Tibial nerve (tissue), 4 donors: Measurements from ENCODE around the gene MPC1L. TPM values are rescaled to one million over a fixed set of nuclear protein-coding genes. Genes with fewer than 3 reads are reported as not detected.
"Not testable (repeated sequence)": the region's sequence is repeated elsewhere in the genome, so short reads cannot be mapped to it uniquely, and the experiment has no call there.

ENCODE experiments used
- DNase-seq, 2 donors: peaks; one replicate each; pipeline ENCODE4 v3.0.0-alpha.2; 2019; ENCODE audit warnings: low spot score in 2 of 2
- H3K27ac ChIP-seq, 4 donors: fragments of 200-600 bp; sonication (generic) in 3 of 4; one replicate each; pipeline ENCODE4 v1.5.1; 2017 to 2019; ENCODE audit warnings: mild to moderate bottlenecking in 1 of 4
- H3K27me3 ChIP-seq, 2 donors: fragments of 200-600 bp; sonication (generic) in 1 of 2; one replicate each; pipeline versions ENCODE4 v1.5.1 to v1.6.0; 2017 to 2019
- H3K36me3 ChIP-seq, 3 donors: fragments of 200-600 bp; sonication (generic); one replicate each; pipeline ENCODE4 v1.5.1; 2018 to 2019
- H3K4me1 ChIP-seq, 4 donors: fragments of 200-600 bp; sonication (generic) in 3 of 4; one replicate each; pipeline ENCODE4 v1.5.1; 2017 to 2019
- H3K4me3 ChIP-seq, 4 donors: fragments of 200-600 bp; sonication (generic) in 3 of 4; one replicate each; pipeline ENCODE4 v1.5.1; 2017 to 2019; ENCODE audit warnings: mild to moderate bottlenecking in 1 of 4, moderate library complexity in 1 of 4
- H3K9me3 ChIP-seq, 4 donors: fragments of 200-600 bp; sonication (generic) in 3 of 4; one replicate each; pipeline ENCODE4 v1.5.1; 2017 to 2019
- CTCF ChIP-seq, 5 experiments: fragments of 200-600 bp in 3 of 5; fragments of 450-650 bp in 2 of 5; sonication (generic) in 3 of 5; IDR thresholded peaks; one replicate each; pipeline ENCODE4 v1.5.1; 2016 to 2019; ENCODE audit warnings: antibody characterized with exemption in 5 of 5, mild to moderate bottlenecking in 3 of 5, moderate library complexity in 2 of 5
- EP300 ChIP-seq, 2 donors: sonication (generic); formaldehyde crosslinking; IDR thresholded peaks; one replicate each; pipeline ENCODE4 v1.6.1; 2017; ENCODE audit warnings: antibody characterized with exemption in 2 of 2, mild to moderate bottlenecking in 1 of 2
- POLR2A ChIP-seq, 2 donors: fragments of 450-650 bp; IDR thresholded peaks; one replicate each; pipeline ENCODE4 v1.6.1; 2017; ENCODE audit warnings: antibody characterized with exemption in 2 of 2, mild to moderate bottlenecking in 2 of 2, moderate library complexity in 2 of 2
- WGBS, 2 donors: methylation state at CpG; one replicate each; pipeline ENCODE4 v1.1.5; 2018; 5-methylcytosine and 5-hydroxymethylcytosine counted together
- total RNA-seq, 4 donors: library from RNA; depleted of rRNA; stranded (reverse); fragments of >200 nt; gene quantifications; one replicate each; pipeline ENCODE4 v1.1.0, GENCODE V29; 2016

The MPC1L gene
- total RNA-seq, 4 donors from 2014 or later = not detected

- Histone ChIP-seq H3K4me1 (peaks cover 0 to 23% (median 3%) of the 10 kb centered on the region in 4 donors), H3K27ac (peak overlapping the region in 2 of 4 donors; percentile 83 to 93), H3K27me3 (peaks cover 0 to 13% of the 10 kb centered on the region in 2 donors), H3K9me3 (no peaks in the 10 kb centered on the region), H3K4me3 (no peak overlapping the region), H3K36me3 (no peaks in the 10 kb centered on the region)
- TF ChIP-seq EP300 (IDR thresholded peaks at IDR 0.05) (no peak), CTCF (IDR thresholded peaks at IDR 0.05) (no peak), POLR2A (IDR thresholded peaks at IDR 0.05) (no peak)
- DNase-seq = no peak
- 71 to 72% methylated on average over 3 of the region's 3 CpGs for WGBS, 2 donors
Measured at GRCh38 chrX:40579141-40579540, 44.1 kb upstream of the MPC1L start.

- Histone ChIP-seq H3K27ac (peak overlapping the region; percentile 77 to 93 (median 88)), H3K4me3 (peak overlapping the region; percentile 30 to 93 (median 63)), H3K27me3 (peaks cover 0 to 13% of the 10 kb centered on the region in 2 donors), H3K9me3 (no peaks in the 10 kb centered on the region), H3K4me1 (peaks cover 0 to 23% (median 3%) of the 10 kb centered on the region in 4 donors), H3K36me3 (no peaks in the 10 kb centered on the region)
- WGBS, 2 donors = 18 to 35% methylated on average over 9 to 12 of the region's 12 CpGs
- no peak for DNase-seq
- TF ChIP-seq CTCF (IDR thresholded peaks at IDR 0.05) (no peak), EP300 (IDR thresholded peaks at IDR 0.05) (no peak), POLR2A (IDR thresholded peaks at IDR 0.05) (no peak)
Measured at GRCh38 chrX:40579900-40580536, 43.2 kb upstream of the MPC1L start.

- Histone ChIP-seq H3K4me1 (peaks cover 0 to 23% (median 3%) of the 10 kb centered on the region in 4 donors), H3K27me3 (peaks cover 0 to 13% of the 10 kb centered on the region in 2 donors), H3K4me3 (peak within 1 kb of the TSS; percentile 47 to 93 (median 63)), H3K27ac (peak within 1 kb of the TSS; percentile 77 to 93 (median 88)), H3K9me3 (no peaks in the 10 kb centered on the region), H3K36me3 (no peaks in the 10 kb centered on the region)
- peak; percentile 80 to 85 for DNase-seq
- TF ChIP-seq EP300 (IDR thresholded peaks at IDR 0.05) (peak; percentile 51 to 80), POLR2A (IDR thresholded peaks at IDR 0.05) (peak; percentile 26 to 78), CTCF (IDR thresholded peaks at IDR 0.05) (peak in 1 of 5 experiments; percentile 4)
- 0 to 42% methylated on average over 12 to 57 of the region's 89 CpGs for WGBS, 2 donors
Measured at GRCh38 chrX:40580537-40581335, 42.5 kb upstream of the MPC1L start, which contains the start of gene ATP6AP2. ATP6AP2 (plus strand) TSS chrX:40580970; CDS start chrX:40581066, 96 bp downstream.

- peaks cover 0 to 23% (median 3%) of the 10 kb centered on the region in 4 donors for H3K4me1 ChIP-seq
- H3K27ac ChIP-seq = peak overlapping the region; percentile 77 to 93 (median 86)
- no peaks in the 10 kb centered on the region for H3K36me3 ChIP-seq
- no peak for DNase-seq
- H3K4me3 ChIP-seq = peak overlapping the region; percentile 47 to 93 (median 63)
- 1 to 32% methylated on average over 9 to 10 of the region's 15 CpGs for WGBS, 2 donors
- peaks cover 0 to 13% of the 10 kb centered on the region in 2 donors for H3K27me3 ChIP-seq
- TF ChIP-seq POLR2A (IDR thresholded peaks at IDR 0.05) (no peak), CTCF (IDR thresholded peaks at IDR 0.05) (no peak), EP300 (IDR thresholded peaks at IDR 0.05) (no peak)
- H3K9me3 ChIP-seq = no peaks in the 10 kb centered on the region
Measured at GRCh38 chrX:40581336-40581920, 41.8 kb upstream of the MPC1L start.

- not testable (repeated sequence) for H3K9me3 ChIP-seq, DNase-seq, H3K27ac ChIP-seq, H3K36me3 ChIP-seq
- H3K4me1 ChIP-seq = peaks cover 0 to 26% (median 3%) of the 10 kb centered on the region in 4 donors
- H3K27me3 ChIP-seq = peaks cover 0 to 13% of the 10 kb centered on the region in 2 donors
- peak overlapping the region in 1 of 4 donors; percentile 93 for H3K4me3 ChIP-seq
- WGBS, 2 donors = 94 to 95% methylated on average over 13 of the region's 13 CpGs
Measured at GRCh38 chrX:40582178-40582577, 41.0 kb upstream of the MPC1L start.
